ENCODE results near the gene PYCARD. TPM values are rescaled to one million over a fixed set of nuclear protein-coding genes. Genes with fewer than 3 reads are reported as not detected.
A peak's percentile ranks its signal among the peaks of the same experiment; 100 is the strongest.

PYCARD gene
- total RNA-seq, 2 donors from 2014 or later: 27.2 to 51.6 TPM

DNA sequence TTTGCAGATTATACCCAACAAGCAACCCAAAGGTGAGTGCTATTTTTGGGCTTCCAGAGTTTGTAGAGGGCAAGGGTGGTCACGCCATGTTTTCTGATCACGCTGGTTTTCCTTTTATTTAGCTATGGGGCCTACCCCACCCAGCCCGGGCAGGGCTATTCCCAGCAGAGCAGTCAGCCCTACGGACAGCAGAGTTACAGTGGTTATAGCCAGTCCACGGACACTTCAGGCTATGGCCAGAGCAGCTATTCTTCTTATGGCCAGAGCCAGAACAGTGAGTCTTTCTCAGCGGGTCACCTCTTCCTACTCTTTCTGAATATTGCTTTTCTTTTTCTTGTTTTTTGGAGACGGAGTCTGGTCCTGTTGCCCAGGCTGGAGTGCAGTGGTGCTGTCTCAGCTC, 20.2 kb downstream of the PYCARD start:
- TF ChIP-seq POLR2AphosphoS5 (IDR thresholded peaks at IDR 0.05): no peak
- no peak for TF ChIP-seq POLR2A (IDR thresholded peaks at IDR 0.05)
- TF ChIP-seq, protein P1, sequence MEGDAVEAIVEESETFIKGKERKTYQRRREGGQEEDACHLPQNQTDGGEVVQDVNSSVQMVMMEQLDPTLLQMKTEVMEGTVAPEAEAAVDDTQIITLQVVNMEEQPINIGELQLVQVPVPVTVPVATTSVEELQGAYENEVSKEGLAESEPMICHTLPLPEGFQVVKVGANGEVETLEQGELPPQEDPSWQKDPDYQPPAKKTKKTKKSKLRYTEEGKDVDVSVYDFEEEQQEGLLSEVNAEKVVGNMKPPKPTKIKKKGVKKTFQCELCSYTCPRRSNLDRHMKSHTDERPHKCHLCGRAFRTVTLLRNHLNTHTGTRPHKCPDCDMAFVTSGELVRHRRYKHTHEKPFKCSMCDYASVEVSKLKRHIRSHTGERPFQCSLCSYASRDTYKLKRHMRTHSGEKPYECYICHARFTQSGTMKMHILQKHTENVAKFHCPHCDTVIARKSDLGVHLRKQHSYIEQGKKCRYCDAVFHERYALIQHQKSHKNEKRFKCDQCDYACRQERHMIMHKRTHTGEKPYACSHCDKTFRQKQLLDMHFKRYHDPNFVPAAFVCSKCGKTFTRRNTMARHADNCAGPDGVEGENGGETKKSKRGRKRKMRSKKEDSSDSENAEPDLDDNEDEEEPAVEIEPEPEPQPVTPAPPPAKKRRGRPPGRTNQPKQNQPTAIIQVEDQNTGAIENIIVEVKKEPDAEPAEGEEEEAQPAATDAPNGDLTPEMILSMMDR (IDR thresholded peaks at IDR 0.05): no peak
- Histone ChIP-seq H3K36me3 (peaks cover 8 to 11% of the 10 kb centered on the region in 2 donors), H3K4me1 (replicated peaks) (peaks cover 18% of the 10 kb centered on the region), H3K4me3 (peak overlapping the region in 1 of 2 donors; percentile 99), H3K9me3 (no peaks in the 10 kb centered on the region), H3K27ac (no peak overlapping the region), H3K27me3 (replicated peaks; ENCODE audit: insufficient read depth) (no peaks in the 10 kb centered on the region)
- intact Hi-C loops (cut with DNase I): loop anchor here (5.0 kb wide), 1 partner anchor 150 kb away; the partner anchor contains the start of gene STX4
- 17% methylated on average over 7 of the region's 7 CpGs for WGBS
- DNase-seq (ENCODE audit: low spot score): no peak

DNA sequence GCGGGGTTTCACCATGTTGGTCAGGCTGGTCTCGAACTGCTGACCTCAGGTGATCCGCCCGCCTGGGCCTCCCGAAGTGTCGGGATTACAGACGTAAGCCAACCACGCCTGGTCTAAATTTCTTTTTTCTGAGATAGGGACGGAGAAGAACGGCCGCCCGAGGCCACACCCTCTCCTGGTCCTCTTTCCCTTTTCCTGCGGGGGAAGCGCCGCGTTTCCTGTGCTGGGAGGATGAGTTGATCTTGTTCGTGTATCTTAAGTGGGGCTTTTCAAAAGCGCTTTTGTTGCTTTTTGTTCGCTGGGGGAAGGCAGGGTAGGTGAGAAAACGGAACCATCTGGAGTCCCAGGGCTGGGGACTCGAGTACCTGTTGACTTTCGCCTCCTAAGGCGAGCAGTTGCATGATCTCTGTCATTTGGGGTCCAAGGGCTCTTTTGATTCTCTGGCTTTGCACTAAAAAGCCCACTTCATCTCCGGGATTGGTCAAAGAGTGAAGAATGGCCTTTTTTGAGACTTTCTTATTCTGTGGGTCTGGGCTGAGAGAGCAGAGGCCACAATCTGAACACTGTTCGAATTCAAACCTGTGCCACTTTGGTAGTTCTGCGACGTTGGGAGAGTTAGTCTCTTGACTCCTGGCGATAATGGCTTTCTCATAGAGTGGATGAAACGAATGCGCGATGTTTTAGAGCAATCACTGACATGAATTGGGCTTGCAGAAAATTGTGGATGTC, 21.3 kb downstream of the PYCARD start:
- WGBS: 4% methylated on average over 31 of the region's 31 CpGs
- Histone ChIP-seq H3K4me3 (peak overlapping the region; percentile 95 to 99), H3K36me3 (peaks cover 2 to 3% of the 10 kb centered on the region in 2 donors), H3K27me3 (replicated peaks; ENCODE audit: insufficient read depth) (no peaks in the 10 kb centered on the region), H3K9me3 (no peaks in the 10 kb centered on the region), H3K27ac (peak overlapping the region; percentile 98), H3K4me1 (replicated peaks) (peaks cover 18% of the 10 kb centered on the region)
- intact Hi-C loops (cut with DNase I): loop anchor here (2.0 to 5.0 kb wide), 2 partner anchors 149 to 262 kb away; partner anchors contain the start of genes STX4 and ZNF843
- no peak for TF ChIP-seq POLR2A (IDR thresholded peaks at IDR 0.05)
- TF ChIP-seq, protein P1 (IDR thresholded peaks at IDR 0.05): no peak
- TF ChIP-seq POLR2AphosphoS5 (IDR thresholded peaks at IDR 0.05): no peak
- DNase-seq (ENCODE audit: low spot score): no peak

DNA sequence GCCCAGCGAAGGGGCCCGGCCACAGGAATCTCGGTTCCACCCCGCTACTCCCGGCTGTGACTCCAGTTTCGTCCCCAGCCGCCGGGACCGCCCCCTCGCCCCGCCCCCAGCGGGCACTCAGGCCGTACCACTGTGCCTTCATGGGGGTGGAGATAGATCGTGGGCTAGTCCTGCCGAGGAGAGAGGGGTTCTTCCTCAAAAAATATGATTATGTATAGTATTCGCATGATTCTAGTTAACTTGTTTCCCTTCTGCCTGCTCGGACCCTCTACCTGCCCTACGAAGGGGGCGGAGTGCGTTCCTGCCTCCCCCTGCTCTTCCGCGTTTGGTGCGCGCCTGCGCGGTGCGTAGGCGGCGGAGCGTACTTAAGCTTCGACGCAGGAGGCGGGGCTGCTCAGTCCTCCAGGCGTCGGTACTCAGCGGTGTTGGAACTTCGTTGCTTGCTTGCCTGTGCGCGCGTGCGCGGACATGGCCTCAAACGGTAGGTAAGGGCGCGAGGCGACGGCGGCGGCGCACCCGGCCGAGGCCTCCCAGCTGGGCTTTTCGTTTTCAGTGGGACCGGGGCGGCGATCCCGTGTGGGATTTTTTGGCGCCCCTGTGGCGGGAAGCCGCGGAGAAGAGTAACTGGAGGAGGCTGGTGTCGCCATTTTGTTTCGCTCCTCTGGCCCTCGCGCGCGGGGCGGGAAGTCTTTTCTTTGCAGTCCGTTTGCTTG, 22.7 kb downstream of the PYCARD start, which contains the start of gene FUS:
Gene FUS (plus strand): TSS at position 393 of the 713 bp plus-strand sequence. CDS start 76 bp downstream, at position 469.
- no peaks in the 10 kb centered on the region for H3K27me3 ChIP-seq (replicated peaks; ENCODE audit: insufficient read depth)
- peak; percentile 90 for DNase-seq (ENCODE audit: low spot score)
- TF ChIP-seq POLR2AphosphoS5 (IDR thresholded peaks at IDR 0.05) (peak; percentile 97), POLR2A (IDR thresholded peaks at IDR 0.05) (peak; percentile 91)
- TF ChIP-seq, protein P1 (IDR thresholded peaks at IDR 0.05): peak in 1 of 4 experiments; percentile 4
- H3K27ac ChIP-seq: peak within 1 kb of the TSS; percentile 98
- WGBS: under 1% methylated on average over 68 of the region's 69 CpGs
- intact Hi-C loops (cut with DNase I): loop anchor here (1.0 to 5.0 kb wide), 3 partner anchors 38 to 263 kb away; partner anchors contain the start of genes STX4 and ZNF843
- H3K4me1 ChIP-seq (replicated peaks): peaks cover 18% of the 10 kb centered on the region
- H3K4me3 ChIP-seq: peak within 1 kb of the TSS; percentile 95 to 99
- no peaks in the 10 kb centered on the region for H3K9me3 ChIP-seq
- H3K36me3 ChIP-seq: no peaks in the 10 kb centered on the region

DNA sequence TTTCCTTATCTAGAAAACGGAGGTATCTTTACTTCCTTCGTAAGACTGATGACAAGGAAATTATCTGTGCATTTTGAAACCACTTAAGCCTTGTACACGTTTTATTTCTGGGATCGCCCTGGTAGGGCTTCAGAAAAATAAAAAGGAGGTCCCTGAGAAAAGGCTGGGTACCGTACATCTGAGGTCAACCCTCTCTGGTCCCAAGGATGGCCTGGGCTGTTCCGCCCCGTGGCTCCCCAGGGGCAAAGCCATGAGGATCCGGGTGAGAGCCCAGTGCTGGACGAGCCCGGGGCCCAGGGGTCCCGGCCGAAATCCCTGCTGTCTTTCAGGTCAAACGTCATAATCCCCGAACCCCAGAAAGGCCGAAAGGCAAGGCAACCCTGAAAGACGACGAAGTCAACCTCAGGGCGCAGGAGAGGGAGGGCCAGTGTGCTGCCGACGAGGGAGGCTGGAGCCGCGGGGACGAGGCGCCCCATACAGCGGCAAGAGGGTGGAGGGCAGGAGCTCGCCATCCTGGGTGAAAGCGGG, 23.3 kb downstream of the PYCARD start:
- Histone ChIP-seq H3K9me3 (no peaks in the 10 kb centered on the region), H3K27me3 (replicated peaks; ENCODE audit: insufficient read depth) (no peaks in the 10 kb centered on the region), H3K4me1 (replicated peaks) (peaks cover 18% of the 10 kb centered on the region), H3K4me3 (peak overlapping the region; percentile 95 to 99), H3K36me3 (no peaks in the 10 kb centered on the region), H3K27ac (peak overlapping the region; percentile 98)
- no peak for DNase-seq (ENCODE audit: low spot score)
- 5% methylated on average over 27 of the region's 27 CpGs for WGBS
- TF ChIP-seq, protein P1 (IDR thresholded peaks at IDR 0.05): no peak
- TF ChIP-seq POLR2A (IDR thresholded peaks at IDR 0.05): peak; percentile 68
- intact Hi-C loops (cut with DNase I): no loop called here
